NCI-H774 (cell line): ENCODE measurements around the gene HOXD12.
A peak's percentile ranks its signal among the peaks of the same experiment; 100 is the strongest.

Experiments used
- DNase-seq: peaks from one replicate; lab custom pipeline; 2025; lab: John Stamatoyannopoulos, UW

Gene HOXD12, protein sequence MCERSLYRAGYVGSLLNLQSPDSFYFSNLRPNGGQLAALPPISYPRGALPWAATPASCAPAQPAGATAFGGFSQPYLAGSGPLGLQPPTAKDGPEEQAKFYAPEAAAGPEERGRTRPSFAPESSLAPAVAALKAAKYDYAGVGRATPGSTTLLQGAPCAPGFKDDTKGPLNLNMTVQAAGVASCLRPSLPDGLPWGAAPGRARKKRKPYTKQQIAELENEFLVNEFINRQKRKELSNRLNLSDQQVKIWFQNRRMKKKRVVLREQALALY

DNA sequence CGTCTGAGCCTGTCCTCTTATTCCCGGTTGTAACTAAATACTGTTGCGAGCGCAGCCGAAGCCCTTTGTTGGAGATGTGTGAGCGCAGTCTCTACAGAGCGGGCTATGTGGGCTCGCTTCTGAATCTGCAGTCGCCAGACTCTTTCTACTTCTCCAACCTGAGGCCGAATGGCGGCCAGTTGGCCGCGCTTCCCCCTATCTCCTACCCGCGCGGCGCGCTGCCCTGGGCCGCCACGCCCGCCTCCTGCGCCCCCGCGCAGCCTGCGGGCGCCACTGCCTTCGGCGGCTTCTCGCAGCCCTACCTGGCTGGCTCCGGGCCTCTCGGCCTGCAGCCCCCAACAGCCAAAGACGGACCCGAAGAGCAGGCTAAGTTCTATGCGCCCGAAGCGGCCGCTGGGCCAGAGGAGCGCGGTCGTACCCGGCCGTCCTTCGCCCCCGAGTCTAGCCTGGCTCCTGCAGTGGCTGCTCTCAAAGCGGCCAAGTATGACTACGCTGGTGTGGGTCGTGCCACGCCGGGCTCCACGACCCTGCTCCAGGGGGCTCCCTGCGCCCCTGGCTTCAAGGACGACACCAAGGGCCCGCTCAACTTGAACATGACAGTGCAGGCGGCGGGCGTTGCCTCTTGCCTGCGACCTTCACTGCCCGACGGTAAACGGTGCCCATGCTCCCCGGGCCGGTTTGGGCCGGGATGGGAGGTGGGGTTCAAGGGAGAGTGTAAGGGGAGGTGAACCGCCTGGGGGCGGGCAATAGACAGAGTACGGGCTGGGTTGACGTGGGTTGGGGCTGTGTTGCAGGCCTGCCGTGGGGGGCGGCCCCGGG, at the start of gene HOXD12:
Gene HOXD12, plus strand, starts transcription at position 68 of the 819 bp plus-strand sequence. Its CDS starts 7 bp downstream, at position 75.
- no peak for DNase-seq

DNA sequence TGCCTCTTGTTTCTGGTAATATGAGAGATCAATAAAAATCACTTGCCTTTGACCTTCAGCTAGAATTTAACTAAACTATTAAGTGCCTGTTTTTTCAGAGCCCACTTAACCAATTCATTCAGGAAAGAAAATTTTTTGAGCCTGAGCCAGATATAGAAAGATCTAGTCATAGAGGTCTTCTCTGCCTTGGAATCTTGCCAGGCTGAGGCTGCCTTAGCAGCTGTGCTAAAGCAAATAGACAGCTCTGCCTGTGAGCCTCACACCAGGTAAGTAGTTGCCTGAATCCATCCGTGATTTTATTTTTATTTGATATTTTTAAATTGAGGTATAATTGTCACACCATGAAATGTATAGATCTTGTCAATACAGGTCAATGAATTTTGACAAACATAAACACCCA, 43.2 kb upstream of the HOXD12 start:
- peak; percentile 44 for DNase-seq

DNA sequence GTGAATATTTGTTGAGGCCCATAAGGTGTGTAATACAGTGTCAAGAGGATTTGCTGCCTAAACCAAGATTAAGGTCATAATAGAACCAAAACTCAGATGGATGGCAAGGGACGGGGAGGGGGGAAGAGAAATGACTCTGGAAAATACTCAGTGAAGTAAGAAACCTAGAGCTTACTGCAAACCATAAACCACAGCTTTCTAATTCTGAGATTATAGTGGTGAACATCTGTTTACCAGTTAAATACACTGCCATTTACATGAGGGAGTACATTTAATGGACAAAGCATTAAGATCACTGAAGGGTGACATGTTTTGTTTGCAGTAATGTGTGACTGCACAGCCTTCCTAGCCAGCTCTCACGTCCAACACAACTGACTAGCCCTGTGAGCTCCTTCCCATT, 35.6 kb upstream of the HOXD12 start:
- peak; percentile 50 for DNase-seq

DNA sequence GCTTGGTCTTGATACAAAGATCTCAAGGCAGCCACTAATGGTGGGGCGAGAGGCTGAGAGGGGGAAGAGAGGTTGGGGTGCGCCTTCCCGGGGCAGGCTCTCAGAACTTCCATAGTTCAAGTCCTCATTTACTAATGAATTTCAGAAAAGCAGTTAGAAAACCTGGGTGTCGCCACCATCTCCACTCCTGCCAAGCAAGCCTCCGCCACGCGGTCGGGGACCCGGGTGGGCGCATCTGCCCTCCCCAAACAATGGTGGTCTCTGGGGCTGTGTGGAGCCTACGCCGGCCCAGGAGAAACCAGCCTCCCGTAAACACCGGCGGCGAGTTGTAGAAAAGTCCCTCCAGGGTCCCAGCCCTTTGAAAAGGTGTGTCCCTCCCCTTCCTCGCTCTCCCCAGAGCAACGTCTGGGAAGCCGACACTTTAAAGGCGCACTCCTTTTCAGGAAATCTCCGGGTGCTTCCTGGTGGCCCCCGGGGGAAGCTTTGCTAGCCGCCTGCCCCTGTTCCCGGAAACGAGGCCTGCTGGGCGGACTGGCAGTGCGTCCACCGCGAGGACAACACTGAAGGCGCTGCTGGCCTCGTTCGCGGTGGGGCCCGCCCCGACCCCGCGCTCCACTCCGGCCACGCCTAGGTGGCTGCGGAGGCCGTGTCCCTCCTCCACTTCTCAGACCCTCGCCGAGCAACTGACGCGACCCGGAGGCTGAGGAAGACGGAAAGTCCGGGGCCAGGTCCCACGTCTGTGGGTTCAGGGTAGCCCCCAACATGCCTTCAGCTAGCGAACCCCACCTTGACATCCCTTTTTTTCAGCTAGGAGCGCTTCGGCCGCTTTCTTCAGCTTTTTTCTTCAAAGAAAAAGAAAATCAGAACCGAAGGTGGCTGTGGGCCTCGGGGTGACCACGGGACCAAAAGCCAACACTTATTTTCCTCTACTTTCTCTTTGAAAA, 32.7 kb upstream of the HOXD12 start:
- DNase-seq: no peak

DNA sequence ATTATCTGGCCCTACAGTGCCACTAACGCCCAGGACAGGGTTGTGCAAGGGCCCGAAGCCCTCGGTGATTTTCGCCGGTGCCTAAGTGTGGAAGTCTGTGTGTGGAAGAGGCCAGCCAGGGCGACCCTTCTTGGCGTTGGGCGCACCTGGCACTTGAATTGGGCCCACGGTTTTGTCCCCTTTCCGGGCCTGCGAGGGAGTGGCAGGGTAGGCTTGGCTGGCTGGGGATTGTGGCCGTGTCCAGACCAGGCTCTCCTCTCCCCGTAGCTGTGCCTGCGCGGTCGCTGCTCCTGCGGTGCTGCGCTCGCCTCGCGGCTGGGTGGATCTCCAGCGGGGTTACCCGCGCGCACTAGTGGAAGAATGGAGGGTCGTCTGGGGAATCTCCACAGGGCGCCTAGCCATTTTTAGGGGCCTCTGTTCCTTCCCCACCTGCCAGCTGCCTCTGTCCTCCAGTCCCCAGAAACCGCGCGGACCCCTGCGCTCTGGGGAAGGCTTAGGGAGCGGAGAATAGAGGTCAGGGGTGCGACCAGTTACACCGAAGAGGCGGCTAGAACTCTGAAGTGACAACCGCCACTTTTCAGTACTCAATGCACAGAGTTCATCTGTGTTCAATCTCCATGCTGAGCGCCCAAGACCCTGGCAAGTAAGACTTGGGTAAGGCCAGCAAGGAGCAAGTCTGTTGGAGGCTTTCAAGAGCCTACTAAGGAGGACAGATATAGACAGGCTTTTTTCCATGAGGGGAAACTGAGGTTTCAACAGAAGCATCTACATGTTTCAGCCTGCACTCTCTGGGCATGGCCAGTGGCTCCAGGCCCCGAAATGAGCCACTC, 31.8 kb upstream of the HOXD12 start:
- no peak for DNase-seq

DNA sequence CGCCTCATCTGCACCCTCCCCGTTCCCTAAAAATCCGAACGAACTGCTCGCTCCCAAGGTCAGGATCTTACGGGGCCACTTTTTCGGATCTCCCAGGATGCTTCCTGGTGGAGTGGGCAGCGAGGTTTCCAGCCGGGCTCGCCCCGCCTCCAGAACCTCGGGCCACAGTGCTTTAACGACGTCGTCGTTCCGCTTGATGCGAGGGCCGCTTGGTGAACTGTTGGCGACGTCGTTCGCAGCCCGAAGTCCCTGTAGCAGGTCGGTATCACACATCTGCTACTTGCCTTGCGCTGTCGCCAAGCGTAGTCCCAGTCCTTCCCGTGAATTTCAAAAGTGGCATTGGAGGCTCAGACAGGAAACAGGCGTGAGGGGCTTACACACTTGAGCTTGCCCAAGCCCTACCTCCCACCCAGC, 31.2 kb upstream of the HOXD12 start:
- DNase-seq: no peak

DNA sequence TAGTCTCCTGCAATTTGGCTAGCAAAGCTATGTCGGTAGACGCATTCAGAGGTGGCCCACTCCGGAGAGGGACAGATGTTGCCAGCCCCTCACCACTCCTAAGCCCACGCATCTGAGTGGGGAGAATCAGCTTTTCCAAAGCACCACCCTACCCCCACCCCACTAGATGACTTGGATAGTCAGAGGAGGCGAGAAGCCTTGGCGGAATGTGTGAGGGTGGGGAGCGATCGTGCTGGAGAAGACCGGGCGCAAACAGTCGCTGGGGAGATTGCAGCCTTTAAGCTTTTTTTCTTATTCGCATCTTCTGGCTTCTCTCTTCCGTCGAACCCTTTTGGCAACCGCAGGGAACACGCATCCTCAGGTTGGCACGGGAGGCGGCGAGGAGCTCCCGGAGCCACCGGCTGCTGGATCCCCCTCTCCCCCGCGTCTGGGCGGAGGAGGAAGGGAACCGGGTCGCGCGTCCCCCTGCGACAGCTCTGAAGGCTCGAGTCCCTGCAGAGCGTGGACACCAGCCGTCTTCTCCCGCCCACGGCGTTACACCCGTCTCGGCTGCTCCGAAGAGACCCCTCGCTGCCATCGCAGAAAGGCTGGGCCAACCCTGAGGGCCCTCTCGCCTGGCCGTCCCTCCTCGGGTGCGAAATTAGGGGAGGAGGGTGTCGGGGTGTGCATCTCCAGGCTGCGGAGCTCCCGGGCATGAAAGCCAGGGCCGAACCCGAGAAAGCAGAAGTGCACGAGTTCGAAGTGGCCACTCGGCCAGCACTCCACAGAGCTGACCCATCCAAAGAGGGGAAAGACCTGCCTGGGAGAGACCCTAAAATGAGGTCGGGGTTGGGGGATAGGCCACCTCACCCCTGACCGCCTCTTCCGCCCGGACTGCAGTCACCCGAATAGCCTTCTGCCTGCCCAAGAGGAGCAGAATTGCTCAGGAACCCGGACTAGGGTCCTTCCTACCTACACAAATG, 28.0 kb upstream of the HOXD12 start:
- no peak for DNase-seq

DNA sequence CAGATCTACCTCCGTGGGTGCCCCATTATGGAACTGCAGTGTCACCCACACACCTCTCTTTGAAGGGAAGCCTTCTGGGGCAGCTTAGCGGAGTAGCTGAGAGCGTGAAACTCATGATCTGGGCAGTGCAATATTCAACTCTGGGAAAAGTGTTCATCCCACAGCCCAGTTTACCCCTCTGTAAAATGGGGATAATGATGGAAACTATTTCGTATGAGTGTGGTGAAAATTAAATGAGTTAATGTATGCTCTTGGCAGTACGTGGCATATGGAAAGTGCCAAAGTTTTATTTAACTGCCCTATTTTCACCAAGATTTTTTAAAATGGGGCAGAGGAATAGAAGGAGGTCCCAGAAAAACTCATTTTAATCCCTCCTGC, 27.3 kb upstream of the HOXD12 start:
- no peak for DNase-seq

DNA sequence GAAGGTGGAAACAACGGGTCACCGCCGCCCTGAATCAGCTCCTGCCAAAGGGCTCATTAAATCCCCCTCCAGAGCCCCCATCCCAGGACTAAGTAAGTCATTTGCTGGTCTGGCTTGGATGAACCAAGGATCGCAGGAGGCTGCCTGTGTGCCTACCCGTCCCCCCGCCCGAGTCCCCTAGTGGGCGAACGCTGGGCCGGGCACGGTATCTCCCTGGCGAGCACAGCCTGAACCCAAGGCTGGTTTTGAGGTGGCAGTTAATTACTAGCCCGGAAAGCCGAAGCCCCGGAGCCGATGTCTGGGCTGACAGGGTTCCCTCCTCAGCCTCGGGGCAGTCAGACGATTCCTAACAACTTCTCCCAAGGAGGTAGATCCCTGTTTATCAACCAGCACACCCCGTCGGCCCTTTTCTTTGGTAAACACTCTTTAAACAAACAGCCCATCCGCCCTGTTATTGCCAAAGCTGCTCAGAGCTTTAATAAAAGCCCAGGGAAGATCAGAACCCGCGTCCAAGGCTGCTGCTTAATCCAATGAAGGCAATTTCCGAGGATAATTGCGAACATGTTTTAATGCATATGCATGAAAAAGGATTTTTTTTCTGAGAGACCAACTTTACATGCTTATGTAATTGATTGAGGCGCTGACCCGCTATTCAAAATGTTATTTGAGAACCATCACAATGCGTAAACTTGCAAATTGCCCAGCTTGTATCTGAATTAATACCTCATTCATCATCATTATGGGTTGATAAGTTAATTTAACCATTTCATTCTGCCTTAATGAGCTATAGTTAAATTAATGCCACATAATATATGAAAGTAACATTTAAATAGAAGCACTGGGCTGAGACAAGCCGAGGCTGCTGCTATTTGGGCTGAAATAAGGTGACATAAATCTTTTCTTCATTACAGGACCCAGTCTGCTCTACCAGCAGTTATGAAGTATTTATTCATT, 26.4 kb upstream of the HOXD12 start:
- no peak for DNase-seq

DNA sequence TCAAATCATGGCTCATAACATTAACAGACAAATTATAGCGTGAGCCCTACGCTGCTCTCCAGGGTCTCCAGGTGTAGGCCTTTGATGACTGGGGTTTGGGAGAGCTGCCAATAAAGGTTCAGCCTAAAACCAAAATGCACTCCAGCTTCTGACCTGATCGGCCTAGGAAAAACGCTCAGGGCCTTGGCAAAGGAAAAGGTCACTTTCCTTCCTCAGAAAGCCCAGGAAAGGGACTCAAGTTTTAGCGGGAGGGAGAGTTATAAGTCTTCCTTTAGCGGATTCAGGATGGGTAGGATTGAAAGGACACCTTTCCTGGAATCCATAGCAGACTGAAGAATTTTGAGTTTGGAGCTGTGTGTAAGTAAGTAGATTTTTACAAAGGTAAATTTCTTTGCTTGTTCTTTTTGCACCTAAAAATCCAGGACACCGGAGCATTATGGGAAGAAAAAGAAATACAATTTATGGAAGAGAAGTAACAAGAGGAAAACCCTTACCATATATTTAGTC, 24.6 kb upstream of the HOXD12 start:
- DNase-seq: no peak

DNA sequence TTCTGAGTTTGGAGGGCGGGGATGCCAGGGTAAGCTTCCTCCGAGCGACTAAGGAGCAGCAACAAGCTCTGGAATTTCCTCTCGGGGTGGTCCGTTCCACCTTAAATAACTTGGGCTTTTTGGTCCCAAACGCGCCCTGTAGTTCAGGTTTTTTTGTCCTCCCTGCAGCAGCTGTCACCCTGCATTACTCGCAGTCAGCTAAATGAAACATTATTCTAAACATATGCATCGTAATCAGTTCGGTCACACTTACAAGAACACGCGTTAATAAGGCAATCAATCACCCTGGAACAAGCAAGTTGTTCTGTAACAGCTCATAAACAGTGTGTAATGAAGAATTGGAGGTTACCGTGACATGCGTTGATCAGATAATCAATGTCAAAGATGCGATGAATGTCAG, 24.1 kb upstream of the HOXD12 start:
- DNase-seq: no peak

DNA sequence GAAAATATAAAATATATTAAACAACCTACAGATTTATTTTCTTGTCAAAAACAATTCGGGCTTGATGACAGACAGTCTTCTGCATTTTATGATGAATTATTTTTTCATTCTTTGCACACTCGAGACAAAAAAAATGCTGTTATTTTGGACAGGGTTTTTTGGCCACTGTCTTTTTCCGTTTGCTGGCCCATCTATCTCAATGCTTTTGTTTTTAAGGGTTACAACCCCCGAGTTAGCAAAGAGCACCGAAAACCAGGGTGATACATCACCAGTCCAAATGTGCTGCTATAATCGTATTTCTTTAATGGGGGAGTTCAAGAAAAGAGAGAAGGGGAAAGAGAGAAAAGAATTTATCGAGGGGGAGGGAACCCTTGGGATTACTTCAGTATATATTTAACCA, 23.5 kb upstream of the HOXD12 start:
- DNase-seq: no peak

DNA sequence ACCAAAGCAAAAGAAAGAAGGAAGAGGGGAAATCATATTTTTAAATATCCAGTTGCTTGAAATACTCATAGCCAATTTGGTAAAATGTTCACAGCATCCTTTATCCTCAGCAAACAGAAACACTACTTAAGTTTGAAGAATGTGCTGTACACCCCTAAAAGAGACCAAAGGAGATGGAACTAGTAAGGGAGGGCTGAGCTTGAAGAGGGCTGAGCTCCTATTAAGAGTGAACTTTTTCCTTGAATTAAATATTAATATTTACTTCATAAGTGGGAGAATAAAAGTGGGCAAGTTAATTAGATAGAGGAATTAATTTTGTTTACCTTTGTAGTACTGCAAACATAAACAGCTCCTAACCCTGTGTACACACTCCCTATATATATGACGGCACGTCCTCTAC, 22.8 kb upstream of the HOXD12 start:
- no peak for DNase-seq

DNA sequence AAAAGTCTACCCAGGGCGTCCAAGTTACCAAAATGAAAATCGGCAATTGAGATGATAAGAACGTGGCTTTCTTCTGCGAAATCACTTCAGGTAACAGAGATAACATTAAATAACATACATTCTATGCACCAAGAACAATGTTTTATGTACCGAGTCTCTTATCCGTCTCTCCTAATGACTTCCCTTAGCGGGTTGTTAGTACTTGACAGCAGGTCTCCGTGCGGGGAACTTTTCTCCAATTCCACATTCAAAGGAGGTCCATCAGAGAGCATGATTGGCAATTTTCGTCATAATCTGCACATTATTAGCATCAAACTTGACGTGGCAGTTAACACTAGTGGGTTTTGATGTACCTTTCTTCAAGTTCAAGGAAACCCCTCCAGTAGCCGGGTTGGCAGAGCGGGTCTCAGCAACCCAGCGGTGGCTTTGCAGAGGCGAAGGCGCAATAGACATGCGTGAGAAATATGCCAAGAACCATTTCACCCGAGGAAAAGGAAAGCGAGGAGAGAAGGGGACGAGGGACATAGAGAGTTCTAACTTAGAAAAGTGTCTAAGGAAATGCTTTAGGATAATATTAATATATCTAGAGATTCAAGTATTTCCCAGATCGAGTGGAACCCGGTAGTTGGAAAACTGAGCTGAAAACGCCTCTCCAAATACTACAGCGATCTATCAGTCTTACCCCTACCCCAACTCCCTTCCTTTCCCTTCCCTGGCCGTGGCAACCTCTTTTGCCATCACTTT, 20.9 kb upstream of the HOXD12 start:
- DNase-seq: no peak

DNA sequence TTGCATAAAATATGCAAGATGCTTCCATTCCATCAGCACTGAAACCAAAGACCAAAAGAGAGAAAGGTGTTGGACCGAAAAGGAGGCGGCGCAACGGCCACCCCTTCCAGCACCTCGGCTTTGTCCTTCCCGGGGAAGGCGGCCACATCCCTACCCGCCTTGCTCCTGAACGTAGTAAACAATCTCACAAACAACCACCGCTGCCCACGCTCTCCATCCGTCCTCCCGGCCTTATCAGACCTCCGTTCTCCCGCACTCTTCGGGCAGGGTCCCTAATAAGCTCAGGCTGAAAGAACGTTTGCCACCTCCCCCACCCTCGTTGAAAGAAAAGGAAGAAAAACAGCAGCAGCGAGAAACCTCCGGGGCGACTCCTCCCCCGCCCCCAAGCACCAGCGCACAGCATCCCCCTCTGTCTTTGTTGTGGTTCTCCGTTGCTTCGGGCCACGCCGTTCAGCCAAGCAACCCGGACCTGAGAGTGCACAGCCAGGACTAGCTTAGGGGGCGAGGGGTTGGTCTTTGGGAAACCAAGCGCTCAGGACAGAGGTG, 20.2 kb upstream of the HOXD12 start:
- peak; percentile 40 for DNase-seq

DNA sequence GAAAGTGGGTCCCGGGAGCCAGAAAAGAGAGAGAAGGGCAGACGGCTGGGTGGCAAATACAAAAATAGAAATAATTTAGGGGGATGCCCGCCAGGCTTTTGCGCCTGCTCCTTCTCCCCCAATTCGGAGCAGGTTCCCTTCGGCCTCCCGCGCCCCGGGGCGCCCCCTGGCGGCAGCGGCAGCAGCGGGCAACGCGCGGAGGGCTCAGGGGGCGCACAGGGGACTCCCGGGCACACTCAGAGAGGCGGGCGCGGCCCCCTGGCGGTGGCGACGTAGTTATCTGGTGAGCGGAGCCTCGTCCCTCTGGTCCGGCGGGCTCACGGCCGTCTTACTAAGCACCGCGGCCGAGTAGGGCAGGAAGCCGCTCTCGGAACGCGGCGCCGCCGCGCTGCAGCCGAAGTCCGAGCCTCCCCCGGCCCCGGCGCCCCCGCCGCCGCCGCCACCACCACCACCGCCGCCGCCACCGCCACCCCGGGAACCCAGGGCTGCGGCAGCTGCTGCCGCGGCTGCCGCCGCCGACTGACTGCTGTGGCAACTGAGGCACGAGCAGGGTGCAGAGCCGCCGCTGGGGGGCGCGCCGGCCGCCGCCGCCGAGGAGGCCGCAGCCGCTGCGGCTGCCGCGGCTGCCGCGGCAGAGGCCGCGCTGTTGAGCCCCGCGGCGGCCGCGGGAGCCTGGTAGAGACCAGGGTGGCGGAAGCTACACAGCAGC, 19.6 kb upstream of the HOXD12 start:
- peak; percentile 86 for DNase-seq
